SW480 (cell line): ENCODE results near the gene EWSR1.
"Not testable (repeated sequence)": the region's sequence is repeated elsewhere in the genome, so short reads cannot be mapped to it uniquely, and the experiment has no call there.

Experiments
- DNase-seq: peaks from one replicate; pipeline ENCODE4 v3.0.0-alpha.2; 2016; ENCODE audit warnings: low spot score

EWSR1 gene

GRCh38 chr22:29337631-29338284 lies 69.7 kb downstream of the EWSR1 start:
- DNase-seq, result no peak

- no peak for DNase-seq
These were observed 70.3 kb downstream of the EWSR1 start for GRCh38 chr22:29338398-29338797.

DNA sequence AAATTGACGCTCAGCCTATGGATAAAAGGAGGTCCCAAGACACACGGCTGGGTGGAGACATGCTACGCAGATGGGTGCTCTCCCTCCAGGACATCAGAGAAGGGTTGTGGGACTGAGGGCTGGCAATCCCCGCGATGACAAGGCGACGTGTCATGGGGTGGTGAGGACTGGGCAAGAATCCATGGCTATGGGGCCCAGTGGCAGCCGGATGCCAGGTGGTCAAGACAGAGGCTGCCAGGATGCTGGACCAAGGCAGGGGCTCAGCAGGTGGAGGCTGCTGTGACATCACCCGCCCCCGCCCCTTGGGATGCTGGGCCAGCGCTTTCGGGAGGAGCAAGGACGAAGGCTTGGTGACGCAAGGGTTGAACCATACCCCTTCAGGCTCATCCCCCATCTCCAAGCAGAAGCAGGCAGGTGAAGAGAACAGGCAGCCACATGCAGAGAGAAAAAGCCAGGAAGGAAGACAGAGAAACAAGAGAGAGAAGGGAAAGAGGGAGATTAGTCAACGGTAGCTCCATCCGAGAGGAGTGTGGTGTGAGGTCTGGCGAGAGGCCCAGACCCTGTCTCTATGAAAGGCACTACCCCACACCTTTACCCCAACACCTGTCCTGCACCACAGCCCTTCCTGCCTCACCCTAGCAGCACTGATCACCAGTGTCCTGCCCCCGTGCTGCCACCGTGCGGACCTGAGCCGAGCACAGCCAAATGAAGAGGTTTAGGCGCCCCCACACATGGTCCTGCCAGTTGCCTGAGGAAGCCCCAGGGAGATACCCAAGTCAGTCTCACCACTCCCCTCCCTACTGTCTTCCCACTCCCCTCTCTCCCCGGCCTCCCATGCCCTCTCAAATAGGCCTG lies 71.5 kb downstream of the EWSR1 start:
- no peak for DNase-seq

- DNase-seq, result no peak
These were observed 72.5 kb downstream of the EWSR1 start for GRCh38 chr22:29340566-29340965.

DNA sequence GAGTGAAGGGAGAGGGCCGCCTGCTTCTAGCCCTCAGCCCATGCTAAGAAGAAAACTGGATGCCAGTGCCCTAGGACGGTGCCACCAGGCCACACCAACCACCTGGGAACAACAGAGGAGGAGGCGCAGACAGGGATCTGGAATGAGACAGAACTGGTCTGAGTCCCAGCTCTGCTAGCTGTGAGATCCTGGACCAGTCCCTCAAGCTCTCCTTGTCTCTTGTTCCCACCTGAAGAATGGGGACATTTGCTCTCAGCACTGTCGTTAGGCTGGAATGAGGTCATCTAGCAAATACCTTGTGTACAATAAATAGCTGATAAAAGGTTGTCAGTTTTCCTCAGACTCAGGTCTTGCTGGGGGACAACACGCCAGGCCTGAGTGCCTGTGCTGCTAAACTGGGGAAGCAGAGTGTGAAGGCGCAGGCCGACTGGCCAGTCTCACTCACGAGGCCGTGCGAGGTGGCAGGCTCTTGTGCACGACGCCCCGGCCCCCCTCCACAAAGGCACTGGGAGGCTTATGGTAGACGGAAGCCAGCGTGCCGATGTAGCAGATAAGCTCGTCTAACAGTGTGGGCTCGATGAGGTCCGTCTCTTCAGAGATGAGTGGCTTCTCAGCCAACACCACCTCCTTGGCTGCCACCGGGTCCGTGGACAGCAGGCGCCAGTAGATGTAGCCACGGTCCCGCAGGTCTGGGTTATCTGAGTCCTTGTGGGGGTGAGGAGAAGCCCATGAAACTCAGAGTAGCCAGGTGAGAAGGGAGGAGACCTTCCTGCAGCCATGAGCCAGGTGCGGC lies 73.2 kb downstream of the EWSR1 start:
- DNase-seq, result no peak

DNA sequence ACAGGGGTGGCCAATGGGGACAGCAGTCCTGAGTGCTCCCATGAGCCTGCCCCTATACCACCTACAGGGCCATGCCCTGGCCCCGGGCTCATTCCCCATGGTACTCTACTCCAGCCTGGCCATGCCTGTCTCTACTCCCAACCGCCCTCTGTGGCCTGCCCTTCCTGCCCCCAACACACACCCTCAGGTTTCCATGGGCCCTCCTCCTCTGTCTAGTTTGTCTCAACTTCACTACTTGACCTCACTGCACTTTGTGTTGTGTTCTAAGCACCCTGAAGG lies 73.7 kb downstream of the EWSR1 start:
- DNase-seq, result no peak

DNA sequence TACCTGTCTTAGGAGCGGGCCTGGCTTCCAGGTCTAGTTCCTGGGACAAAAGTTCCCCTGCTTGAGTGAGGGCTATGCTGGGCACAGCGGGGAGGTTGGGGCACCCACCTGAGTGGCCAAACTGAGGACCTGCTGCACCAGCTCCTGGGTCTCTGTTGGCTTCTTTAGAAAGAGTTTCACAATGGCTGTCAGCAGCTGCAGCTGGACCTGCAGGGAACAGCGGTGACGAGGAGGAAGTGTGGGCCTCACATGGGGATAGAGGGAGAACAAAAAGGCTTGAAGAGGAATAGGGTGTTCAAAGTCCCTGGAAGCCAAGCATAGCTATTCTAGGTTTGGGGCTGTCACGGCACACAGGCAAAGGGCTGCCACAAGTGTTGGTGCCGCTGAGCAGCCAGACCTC lies 74.1 kb downstream of the EWSR1 start:
- DNase-seq, result no peak

GRCh38 chr22:29342577-29343312 lies 74.7 kb downstream of the EWSR1 start:
- DNase-seq, result no peak

DNA sequence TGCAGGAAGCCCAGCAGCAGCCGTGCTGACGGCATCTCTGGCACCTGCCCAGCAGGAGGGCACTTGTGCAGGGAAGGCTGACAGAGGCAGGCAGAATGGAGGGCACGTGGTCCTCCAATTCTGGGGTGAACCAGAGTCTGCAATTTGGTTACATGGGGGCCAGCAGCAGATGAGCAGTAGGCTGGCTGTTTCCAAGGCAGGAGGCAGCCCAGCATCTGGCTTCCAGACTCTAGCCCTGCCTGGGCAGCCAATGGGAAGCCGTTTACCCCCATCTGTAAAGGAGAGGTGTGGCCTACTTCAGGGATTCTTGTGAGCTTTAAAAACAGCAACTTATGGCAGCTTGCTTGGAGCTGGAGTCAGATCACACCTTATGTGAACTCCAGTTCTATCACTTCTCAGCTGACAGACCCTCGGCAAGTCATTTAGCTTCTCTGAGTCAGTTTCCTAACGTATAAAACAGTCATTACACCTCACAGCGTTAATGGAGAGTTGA lies 75.3 kb downstream of the EWSR1 start:
- DNase-seq, result no peak

DNA sequence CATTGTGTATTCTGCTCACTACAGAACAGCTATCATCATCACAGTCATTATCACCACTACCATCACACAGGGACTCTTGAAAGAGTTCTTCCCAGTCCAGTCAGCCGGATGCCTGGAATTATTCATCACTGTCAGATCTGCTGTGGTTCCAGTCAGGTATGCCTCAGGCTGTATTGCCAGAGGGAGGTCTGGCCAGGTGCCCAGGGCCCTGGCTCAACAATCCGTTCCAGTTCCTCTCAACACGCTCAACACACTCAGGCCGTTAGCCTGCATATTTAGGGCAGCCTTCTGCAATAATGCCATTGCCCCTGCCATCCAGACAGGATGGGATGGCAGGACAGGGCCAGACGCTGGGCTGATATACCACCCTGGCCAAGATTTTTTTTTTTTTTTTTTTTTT lies 76.1 kb downstream of the EWSR1 start:
- DNase-seq, result peak; percentile 69

DNA sequence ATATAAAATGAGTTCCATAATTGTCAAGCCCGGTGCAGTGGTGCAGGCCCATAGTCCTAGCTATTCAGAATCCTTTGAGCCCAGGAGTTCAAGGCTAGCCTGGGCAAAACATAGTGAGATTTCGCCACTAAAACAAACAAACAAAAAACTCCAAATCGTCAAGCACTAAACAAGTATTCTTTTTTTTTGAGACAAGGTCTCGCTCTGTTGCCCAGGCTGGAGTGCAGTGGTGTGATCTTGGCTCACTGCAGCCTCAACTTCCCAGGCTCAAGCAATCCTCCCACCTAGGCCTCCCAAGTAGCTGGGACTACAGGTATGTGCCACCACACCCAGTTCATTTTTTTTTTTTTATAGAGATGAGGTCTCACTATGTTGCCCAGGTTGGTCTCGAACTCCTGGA lies 76.8 kb downstream of the EWSR1 start:
- not testable (repeated sequence) for DNase-seq

DNA sequence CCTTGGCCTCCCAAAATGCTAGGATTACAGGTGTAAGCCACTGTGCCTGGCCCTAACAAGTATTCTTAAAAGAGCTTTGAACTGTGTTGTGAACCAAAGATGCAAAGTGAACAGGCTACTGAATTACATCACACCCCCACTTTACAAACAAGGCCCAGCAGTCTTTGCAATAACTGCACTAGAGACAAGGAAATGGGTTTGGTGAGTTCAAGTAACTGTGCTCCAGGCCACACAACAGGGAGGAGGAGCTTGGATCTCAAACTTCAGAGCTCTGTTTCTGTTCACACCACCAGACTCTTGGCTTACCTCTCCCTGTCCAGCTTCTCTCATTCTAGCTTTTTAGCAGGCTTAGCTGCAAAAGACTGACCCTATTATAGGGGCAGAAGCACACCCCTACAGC lies 77.9 kb downstream of the EWSR1 start:
- no peak for DNase-seq

DNA sequence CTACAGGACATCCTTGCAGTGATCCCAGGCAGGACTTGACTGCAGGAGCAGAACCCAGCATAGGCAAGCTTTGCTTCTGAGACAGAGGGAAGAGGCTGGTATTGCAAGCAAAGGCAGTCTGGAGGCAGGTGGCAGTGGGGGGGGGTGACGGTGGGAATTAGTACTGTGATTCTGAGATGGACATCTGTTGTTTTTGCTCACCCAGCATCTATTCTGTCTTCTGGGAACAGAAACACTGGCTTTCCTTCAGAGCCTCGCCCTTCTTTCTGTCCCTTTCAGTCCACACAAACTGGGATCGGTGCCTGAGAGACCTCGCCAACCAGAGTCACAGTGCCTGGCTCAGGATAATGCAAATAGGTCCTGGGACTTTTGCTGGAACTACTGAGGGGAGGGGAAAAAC lies 78.6 kb downstream of the EWSR1 start:
- DNase-seq, result no peak

- no peak for DNase-seq
These were observed 80.0 kb downstream of the EWSR1 start for GRCh38 chr22:29348041-29348440.

DNA sequence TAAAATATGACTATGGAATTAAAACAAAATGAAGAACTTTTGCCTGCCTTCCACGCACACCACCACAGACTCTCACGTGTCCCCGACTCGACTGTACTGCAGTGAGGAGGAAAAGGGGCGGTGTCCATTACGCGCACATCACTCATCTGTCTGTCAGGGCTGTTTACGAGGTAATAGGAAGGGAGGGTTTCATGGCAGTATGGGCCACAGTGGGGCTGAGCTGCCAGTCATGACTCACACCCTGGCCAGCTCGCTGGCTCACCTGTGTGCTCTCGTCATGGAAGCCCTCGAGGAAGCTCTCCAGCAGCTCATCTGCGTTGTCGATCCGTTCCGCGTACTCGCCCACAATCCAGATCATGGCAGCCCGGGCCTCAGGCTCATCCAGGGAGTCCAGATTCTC lies 80.9 kb downstream of the EWSR1 start:
- DNase-seq, result no peak
